ENCODE measurements around the gene PLCB1. TPM values are rescaled to one million over a fixed set of nuclear protein-coding genes. Genes with fewer than 3 reads are reported as not detected.

PLCB1 gene
- total and polyA plus RNA-seq, 2 experiments from 2014 or later: 8.0 to 17.6 TPM

DNA sequence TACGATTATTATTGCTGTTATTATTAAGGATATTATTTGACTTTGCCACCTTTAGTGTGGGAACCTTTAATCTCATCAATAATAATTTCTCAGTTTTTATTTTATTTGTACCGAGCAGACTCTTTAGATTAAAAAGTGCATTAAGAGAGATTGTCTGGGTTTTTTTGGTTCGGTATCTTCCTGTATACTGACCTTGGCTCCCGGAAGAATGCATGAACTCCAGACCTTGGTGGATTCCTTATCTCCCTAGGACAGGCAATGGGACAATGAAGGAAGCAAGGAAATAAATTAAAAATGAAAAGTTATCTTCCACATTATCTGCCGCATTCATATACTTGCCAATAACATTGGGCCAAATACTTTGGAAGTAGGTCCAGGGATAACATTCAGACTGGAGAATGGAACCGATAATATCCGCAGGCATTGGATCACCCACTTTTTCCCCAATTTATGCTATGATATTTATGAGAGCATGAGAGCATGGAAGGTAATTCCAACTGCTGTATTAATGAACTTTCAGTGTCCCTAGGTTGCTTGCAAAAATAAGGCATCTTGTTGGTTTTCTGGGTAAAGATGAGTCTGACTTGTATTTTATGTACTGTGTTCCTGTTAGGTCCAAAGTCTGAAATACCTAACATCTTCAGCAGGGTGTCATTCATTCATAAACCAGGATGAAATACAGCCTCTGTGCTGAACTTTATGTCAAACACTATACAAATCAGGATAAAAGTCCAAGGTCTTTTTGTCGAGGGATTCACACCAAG is 232.1 kb downstream of the PLCB1 start:
- TF ChIP-seq CTCF (IDR thresholded peaks at IDR 0.05; ENCODE audit: low read depth, low read length): no peak
- Histone ChIP-seq H3K9me3 (ENCODE audit: low read depth) (no peaks in the 10 kb centered on the region), H3K4me3 (no peak overlapping the region), H3K36me3 (no peaks in the 10 kb centered on the region), H3K27ac (no peak overlapping the region), H3K27me3 (no peaks in the 10 kb centered on the region), H3K4me1 (ENCODE audit: low read depth) (no peaks in the 10 kb centered on the region)
- no peak for DNase-seq (ENCODE audit: low read depth in 1 of 2, low spot score in 1 of 2)

- H3K4me3 ChIP-seq: no peak overlapping the region
- TF ChIP-seq CTCF (IDR thresholded peaks at IDR 0.05; ENCODE audit: low read depth, low read length): no peak
- no peak for DNase-seq (ENCODE audit: low read depth in 1 of 2, low spot score in 1 of 2)
- no peaks in the 10 kb centered on the region for H3K36me3 ChIP-seq
- H3K9me3 ChIP-seq (ENCODE audit: low read depth): no peaks in the 10 kb centered on the region
- no peaks in the 10 kb centered on the region for H3K27me3 ChIP-seq
- no peaks in the 10 kb centered on the region for H3K4me1 ChIP-seq (ENCODE audit: low read depth)
- no peak overlapping the region for H3K27ac ChIP-seq
These were observed 232.6 kb downstream of the PLCB1 start for GRCh38 chr20:8364734-8365078.

- DNase-seq (ENCODE audit: low read depth in 1 of 2, low spot score in 1 of 2): no peak
- no peak for TF ChIP-seq CTCF (IDR thresholded peaks at IDR 0.05; ENCODE audit: low read depth, low read length)
- no peaks in the 10 kb centered on the region for H3K9me3 ChIP-seq (ENCODE audit: low read depth)
- no peak overlapping the region for H3K4me3 ChIP-seq
- H3K27ac ChIP-seq: no peak overlapping the region
- no peaks in the 10 kb centered on the region for H3K36me3 ChIP-seq
- no peaks in the 10 kb centered on the region for H3K27me3 ChIP-seq
- no peaks in the 10 kb centered on the region for H3K4me1 ChIP-seq (ENCODE audit: low read depth)
These were observed 233.6 kb downstream of the PLCB1 start for GRCh38 chr20:8365634-8366033.

DNA sequence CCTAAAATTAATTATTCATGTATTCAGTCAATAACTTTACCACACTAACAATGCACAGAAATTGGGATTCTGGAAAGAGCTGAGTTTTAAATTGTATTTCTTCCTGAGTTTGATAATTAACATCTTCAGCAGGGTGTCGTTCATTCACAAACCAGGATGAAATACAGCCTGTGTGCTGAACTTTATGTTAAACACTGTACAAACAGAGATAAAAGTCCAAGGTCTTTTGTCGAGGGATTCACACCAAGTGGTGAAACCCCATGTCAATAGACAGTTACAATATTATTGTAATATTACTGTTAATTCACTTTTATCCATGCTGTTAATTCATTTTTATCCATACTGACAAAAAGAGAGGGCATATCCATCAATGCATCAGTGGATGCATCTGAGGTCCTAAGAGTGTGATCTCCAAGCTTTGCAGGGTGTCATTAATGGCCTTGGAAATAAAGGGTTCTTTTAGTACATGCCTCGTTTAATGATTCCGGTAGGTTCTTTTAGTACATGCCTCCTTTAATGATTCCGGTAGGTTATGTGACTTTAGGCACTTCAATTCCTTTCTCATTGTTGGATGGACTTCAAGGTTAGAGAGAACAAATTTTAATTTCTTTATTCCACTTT is 234.3 kb downstream of the PLCB1 start:
- no peak for TF ChIP-seq CTCF (IDR thresholded peaks at IDR 0.05; ENCODE audit: low read depth, low read length)
- Histone ChIP-seq H3K36me3 (no peaks in the 10 kb centered on the region), H3K4me1 (ENCODE audit: low read depth) (no peaks in the 10 kb centered on the region), H3K27me3 (no peaks in the 10 kb centered on the region), H3K27ac (no peak overlapping the region), H3K9me3 (ENCODE audit: low read depth) (no peaks in the 10 kb centered on the region), H3K4me3 (no peak overlapping the region)
- no peak for DNase-seq (ENCODE audit: low read depth in 1 of 2, low spot score in 1 of 2)

DNA sequence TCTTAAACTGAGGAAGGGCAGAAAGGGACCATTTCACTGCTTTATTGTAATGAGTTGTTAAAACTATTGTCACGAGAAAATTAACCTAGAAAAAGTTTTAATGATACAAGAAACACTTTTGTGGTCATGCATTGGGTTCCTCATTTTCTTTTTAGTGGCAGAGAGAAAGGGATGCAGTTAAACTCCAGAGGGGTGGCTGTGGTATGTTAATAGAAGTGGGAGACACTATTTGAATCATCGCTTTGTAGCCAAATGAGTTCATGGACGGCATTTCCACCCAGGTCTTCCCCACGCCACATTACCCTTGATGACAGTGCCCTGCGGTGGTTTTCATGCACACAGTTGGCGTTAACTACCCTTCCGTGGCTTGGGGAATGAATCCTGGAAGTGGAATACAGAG is 235.6 kb downstream of the PLCB1 start:
- Histone ChIP-seq H3K9me3 (ENCODE audit: low read depth) (no peaks in the 10 kb centered on the region), H3K27me3 (no peaks in the 10 kb centered on the region), H3K36me3 (no peaks in the 10 kb centered on the region), H3K4me1 (ENCODE audit: low read depth) (no peaks in the 10 kb centered on the region), H3K4me3 (no peak overlapping the region), H3K27ac (no peak overlapping the region)
- no peak for TF ChIP-seq CTCF (IDR thresholded peaks at IDR 0.05; ENCODE audit: low read depth, low read length)
- DNase-seq (ENCODE audit: low read depth in 1 of 2, low spot score in 1 of 2): no peak
